Measurements from ENCODE around the gene CBX7. TPM values are rescaled to one million over a fixed set of nuclear protein-coding genes. Genes with fewer than 3 reads are reported as not detected.

CBX7 gene
- total and polyA plus RNA-seq, 2 of the 8 experiments (the other 6 are each of a cell fraction or from before 2014, with no cell fraction given), result 6.9 to 8.7 TPM

DNA sequence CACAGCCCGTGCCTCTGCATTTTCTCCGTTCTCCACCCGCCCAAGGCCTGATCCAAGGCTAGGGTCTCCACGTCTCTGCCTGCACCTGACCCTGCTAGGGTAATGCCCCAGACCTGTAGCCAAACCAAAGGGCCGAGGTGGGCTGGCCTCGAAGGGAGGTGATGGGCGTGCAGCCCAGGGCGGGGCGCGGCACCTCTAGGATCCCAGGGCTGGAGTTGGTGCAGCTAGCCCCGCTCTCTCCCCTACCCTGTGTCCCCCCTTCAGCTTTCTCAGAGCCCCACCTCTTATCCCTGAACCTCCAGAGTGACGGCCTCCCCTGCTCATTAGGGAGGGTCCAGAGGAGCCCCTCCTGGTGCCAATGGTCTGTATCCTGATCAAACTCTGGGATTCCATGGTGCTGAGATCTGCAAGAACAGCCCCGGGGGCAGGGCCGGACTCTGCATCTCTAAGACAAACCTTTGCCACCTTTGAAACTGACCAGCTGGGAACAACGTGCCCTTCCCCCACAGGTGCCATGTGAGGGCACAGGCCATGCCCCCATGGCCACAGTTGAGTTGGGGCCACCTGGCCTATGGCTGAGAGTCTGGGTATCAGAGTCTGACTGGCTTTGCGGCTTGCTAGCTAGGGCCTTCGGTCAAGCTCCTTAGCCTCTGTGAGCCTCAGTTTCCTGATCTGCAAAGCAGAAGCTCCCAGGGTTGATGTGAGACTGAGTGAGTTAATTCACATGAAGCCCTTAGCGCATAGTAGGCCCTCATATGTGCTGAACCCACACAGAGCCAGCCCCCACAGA, 23.1 kb upstream of the CBX7 start (continued):
- TF ChIP-seq GTF2F1 (IDR thresholded peaks at IDR 0.05; ENCODE audit: borderline replicate concordance, low read depth, low read length) (no peak), KDM4A (IDR thresholded peaks at IDR 0.05; ENCODE audit: low read depth, low read length, severe bottlenecking) (no peak), JUN (IDR thresholded peaks at IDR 0.05; ENCODE audit: low read depth, low read length) (0 out of 2 replicates have a peak, but pooled peaks have one; percentile 3), RFX5 (IDR thresholded peaks at IDR 0.05; ENCODE audit: borderline replicate concordance, low read depth, low read length) (no peak), MAFK (IDR thresholded peaks at IDR 0.05; ENCODE audit: low read depth, low read length) (no peak), SAP30 (IDR thresholded peaks at IDR 0.05; ENCODE audit: insufficient read depth, insufficient replicate concordance, low read length) (no peak), RXRA (IDR thresholded peaks at IDR 0.05; ENCODE audit: insufficient read depth, low read depth, low read length) (no peak), TAF1 (IDR thresholded peaks at IDR 0.05; ENCODE audit: low read depth, low read length) (no peak), RAD21 (IDR thresholded peaks at IDR 0.05 in 1 of 2, conservative IDR thresholded peaks at IDR 0.05 in 1 of 2; ENCODE audit: low read depth in 2 of 2, low read length in 2 of 2) (no peak), POU5F1 (IDR thresholded peaks at IDR 0.05; ENCODE audit: low read depth, low read length) (no peak), CREB1 (IDR thresholded peaks at IDR 0.05) (peak; percentile 1; the same call in 1 of the 2 replicates)
